ENCODE results near the gene ACTMAP. TPM values are rescaled to one million over a fixed set of nuclear protein-coding genes. Genes with fewer than 3 reads are reported as not detected.

The ACTMAP gene
- total RNA-seq, 1 donor from 2014 or later: 25.1 TPM

DNA sequence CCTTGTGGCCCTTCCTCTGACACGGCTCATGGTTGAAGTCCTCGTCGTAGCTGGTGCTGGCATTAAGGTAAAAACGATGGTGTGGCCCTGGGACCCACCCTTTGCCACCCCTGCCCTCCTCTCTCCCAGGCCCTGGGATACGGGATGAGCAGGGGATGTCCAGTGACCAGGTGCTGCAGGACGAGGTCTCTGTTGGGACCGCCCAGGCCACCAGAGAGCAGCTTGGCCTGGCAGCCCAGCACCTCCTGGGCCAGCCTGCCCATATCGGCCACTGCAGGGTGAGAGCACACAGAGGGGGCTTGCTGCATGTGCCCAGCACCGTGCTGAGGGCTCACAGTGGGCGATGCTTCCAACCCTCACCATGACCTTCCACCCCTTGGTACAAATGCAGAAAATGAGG is 6.4 kb downstream of the ACTMAP start:
- Mint-ChIP-seq H3K4me3 (no peak overlapping the region), H3K27ac (ENCODE audit: unreplicated experiment) (no peak overlapping the region), H3K36me3 (ENCODE audit: low read depth) (peaks cover under 1% of the 10 kb centered on the region), H3K9me3 (no peaks in the 10 kb centered on the region), H3K4me1 (peaks cover 4% of the 10 kb centered on the region), H3K27me3 (ENCODE audit: low read depth) (no peaks in the 10 kb centered on the region)
- DNase-seq (ENCODE audit: low read depth, low spot score): no peak
- TF ChIP-seq, protein P1, sequence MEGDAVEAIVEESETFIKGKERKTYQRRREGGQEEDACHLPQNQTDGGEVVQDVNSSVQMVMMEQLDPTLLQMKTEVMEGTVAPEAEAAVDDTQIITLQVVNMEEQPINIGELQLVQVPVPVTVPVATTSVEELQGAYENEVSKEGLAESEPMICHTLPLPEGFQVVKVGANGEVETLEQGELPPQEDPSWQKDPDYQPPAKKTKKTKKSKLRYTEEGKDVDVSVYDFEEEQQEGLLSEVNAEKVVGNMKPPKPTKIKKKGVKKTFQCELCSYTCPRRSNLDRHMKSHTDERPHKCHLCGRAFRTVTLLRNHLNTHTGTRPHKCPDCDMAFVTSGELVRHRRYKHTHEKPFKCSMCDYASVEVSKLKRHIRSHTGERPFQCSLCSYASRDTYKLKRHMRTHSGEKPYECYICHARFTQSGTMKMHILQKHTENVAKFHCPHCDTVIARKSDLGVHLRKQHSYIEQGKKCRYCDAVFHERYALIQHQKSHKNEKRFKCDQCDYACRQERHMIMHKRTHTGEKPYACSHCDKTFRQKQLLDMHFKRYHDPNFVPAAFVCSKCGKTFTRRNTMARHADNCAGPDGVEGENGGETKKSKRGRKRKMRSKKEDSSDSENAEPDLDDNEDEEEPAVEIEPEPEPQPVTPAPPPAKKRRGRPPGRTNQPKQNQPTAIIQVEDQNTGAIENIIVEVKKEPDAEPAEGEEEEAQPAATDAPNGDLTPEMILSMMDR (conservative IDR thresholded peaks at IDR 0.05): no peak

DNA sequence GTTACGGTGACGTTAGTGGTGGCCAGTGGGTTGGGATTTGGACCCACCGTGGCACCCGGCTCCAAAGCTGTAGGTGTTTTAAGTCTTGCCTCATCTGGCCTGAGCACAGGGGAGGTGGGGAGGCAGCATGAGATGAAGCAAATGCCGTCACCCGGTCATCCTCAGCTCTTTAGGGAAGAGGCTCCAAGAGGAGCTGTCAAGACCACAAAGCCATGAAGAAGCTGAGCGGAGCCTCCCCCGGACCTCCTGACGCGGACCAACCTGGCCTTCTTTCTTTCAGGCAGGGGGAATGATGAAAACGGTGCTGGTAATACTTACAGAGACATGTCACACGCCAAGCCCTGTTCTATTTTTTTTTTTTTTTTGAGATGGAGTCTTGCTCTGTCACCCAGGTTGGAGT is 7.4 kb downstream of the ACTMAP start:
- H3K27ac Mint-ChIP-seq (ENCODE audit: unreplicated experiment): no peak overlapping the region
- H3K4me3 Mint-ChIP-seq: peak overlapping the region; percentile 38
- H3K27me3 Mint-ChIP-seq (ENCODE audit: low read depth): no peaks in the 10 kb centered on the region
- DNase-seq (ENCODE audit: low read depth, low spot score): no peak
- peaks cover 3% of the 10 kb centered on the region for H3K4me1 Mint-ChIP-seq
- H3K9me3 Mint-ChIP-seq: no peaks in the 10 kb centered on the region
- TF ChIP-seq, protein P1 (conservative IDR thresholded peaks at IDR 0.05): no peak
- H3K36me3 Mint-ChIP-seq (ENCODE audit: low read depth): peaks cover 4% of the 10 kb centered on the region

DNA sequence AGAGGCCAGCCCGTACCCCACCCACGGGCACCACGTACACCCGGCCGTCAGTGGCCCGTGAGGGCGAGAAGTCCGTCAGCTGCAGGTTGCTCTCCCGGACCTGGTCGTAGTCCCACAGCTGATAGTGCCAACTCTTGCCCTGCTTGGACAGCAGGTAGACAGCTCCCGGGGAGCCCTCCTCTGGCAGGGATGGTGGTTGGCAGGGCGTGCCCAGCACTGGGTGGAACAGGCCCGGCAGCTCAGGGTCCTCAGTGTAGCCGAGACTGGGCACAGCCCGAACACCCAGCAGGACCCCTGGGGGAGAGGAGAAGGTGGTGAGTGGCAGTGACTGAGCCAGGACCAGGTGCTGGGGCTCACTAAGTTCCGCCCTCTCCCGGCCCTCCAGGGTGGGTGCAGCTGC is 7.8 kb downstream of the ACTMAP start:
- Mint-ChIP-seq H3K27me3 (ENCODE audit: low read depth) (no peaks in the 10 kb centered on the region), H3K36me3 (ENCODE audit: low read depth) (peaks cover 4% of the 10 kb centered on the region), H3K4me3 (no peak overlapping the region), H3K4me1 (peaks cover 3% of the 10 kb centered on the region), H3K9me3 (no peaks in the 10 kb centered on the region), H3K27ac (ENCODE audit: unreplicated experiment) (no peak overlapping the region)
- no peak for DNase-seq (ENCODE audit: low read depth, low spot score)
- TF ChIP-seq, protein P1 (conservative IDR thresholded peaks at IDR 0.05): no peak

DNA sequence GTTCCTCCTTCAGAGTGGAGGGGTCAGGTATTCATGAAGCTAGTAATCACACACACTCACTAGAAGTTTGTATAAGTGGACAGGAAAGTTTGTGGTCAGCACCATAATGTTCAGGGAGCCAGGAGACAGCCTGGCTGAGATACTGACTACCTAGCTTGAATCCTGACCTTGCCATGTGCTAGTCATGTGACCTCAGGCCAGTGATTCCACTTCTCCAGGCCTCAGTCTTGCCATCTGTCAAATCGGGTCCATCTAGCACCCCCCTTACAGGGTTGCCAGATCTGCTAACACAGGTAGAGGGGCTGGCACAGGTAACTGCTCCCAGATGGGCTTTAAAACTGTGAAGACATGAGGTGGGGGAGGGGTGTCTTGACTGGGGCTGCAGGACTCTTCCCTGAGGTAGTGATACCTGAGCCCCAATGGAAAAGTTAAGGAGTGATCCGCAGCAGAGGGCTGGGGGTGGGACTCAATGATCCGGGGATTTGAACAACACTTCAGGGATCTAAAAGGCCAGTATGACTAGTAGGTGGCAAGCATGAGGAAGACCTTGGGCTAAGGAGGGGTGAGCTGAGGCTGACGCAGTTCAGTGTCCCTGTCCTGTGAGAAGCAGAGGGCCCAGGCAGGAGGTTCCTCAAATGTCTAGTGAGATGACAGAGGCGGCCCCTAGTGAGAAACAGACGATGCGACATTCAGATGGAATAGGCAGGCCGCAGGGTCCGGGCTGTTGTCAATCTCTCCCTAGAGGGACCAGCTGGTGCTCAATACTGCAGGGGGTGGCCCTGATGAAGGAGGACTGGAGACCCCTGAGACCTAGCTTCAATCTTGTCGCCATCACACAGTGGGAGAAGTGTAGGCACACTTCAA is 8.5 kb downstream of the ACTMAP start:
- H3K27ac Mint-ChIP-seq (ENCODE audit: unreplicated experiment): peak overlapping the region; percentile 67
- H3K36me3 Mint-ChIP-seq (ENCODE audit: low read depth): peaks cover 4% of the 10 kb centered on the region
- no peaks in the 10 kb centered on the region for H3K9me3 Mint-ChIP-seq
- H3K27me3 Mint-ChIP-seq (ENCODE audit: low read depth): no peaks in the 10 kb centered on the region
- DNase-seq (ENCODE audit: low read depth, low spot score): no peak
- TF ChIP-seq, protein P1 (conservative IDR thresholded peaks at IDR 0.05): no peak
- H3K4me3 Mint-ChIP-seq: no peak overlapping the region
- H3K4me1 Mint-ChIP-seq: peaks cover 3% of the 10 kb centered on the region

DNA sequence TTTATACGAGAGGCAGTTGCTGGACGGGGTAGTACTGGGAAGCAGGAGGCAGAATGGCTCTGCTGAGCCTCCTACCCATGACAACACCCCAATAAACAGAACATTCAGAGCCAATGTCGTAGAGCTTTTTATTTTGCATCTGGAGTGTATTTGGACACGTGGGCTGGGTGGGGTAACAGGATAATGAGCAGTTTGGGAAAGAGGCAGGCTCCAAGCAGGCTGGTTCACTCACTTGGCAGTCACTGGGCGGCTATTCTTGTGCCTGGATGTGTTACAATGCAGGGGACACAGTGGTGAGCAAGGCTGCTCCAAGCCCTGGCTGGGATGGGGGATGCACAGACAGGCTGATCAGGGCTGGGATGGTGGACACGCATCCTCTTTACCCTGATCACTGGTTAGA is 9.5 kb downstream of the ACTMAP start:
- H3K27ac Mint-ChIP-seq (ENCODE audit: unreplicated experiment): peak overlapping the region; percentile 62
- H3K4me3 Mint-ChIP-seq: no peak overlapping the region
- no peak for DNase-seq (ENCODE audit: low read depth, low spot score)
- peaks cover 3% of the 10 kb centered on the region for H3K4me1 Mint-ChIP-seq
- H3K36me3 Mint-ChIP-seq (ENCODE audit: low read depth): peaks cover 4% of the 10 kb centered on the region
- no peaks in the 10 kb centered on the region for H3K27me3 Mint-ChIP-seq (ENCODE audit: low read depth)
- H3K9me3 Mint-ChIP-seq: no peaks in the 10 kb centered on the region
- TF ChIP-seq, protein P1 (conservative IDR thresholded peaks at IDR 0.05): no peak

All from neural crest cell (in vitro differentiated cells).